SK-N-SH (cell line): Measurements from ENCODE around the gene PSG6. TPM values are rescaled to one million over a fixed set of nuclear protein-coding genes. Genes with fewer than 3 reads are reported as not detected.

Experiments used
- CTCF ChIA-PET: fragments of 300-600, 350-600 bp; formaldehyde crosslinking; extraction: SDS; loops from one replicate; lab custom pipeline; 2021; lab: Yijun Ruan, JAX
- POLR2A ChIA-PET: fragments of 350-600 bp; sonication (Branson Sonifier 250); formaldehyde crosslinking; extraction: SDS; loops from one replicate; lab custom pipeline; 2020; ENCODE audit warnings: antibody characterized with exemption, inconsistent platforms; lab: Yijun Ruan, JAX
- DNase-seq: peaks from one replicate; pipeline ENCODE4 v3.0.0; 2012
- H2AFZ ChIP-seq: fragments of 200-600 bp; sonication (generic); 2 replicates; pipeline ENCODE4 v1.8.1; 2016; ENCODE audit warnings: antibody characterized with exemption, mild to moderate bottlenecking, low read depth
- H3F3A ChIP-seq: fragments of 200-600 bp; sonication (generic); replicated peaks from 2 replicates; pipeline ENCODE3; 2016; ENCODE audit warnings: antibody characterized with exemption, mild to moderate bottlenecking; ENCODE audit not compliant: insufficient read depth
- H3K27ac ChIP-seq, 2 experiments: fragments of 200-500 bp in 1 of 2; fragments of 200-600 bp in 1 of 2; sonication (Bioruptor generic) in 1 of 2; sonication (generic), shearing (Covaris generic) in 1 of 2; 2 replicates each; pipeline versions ENCODE4 v1.5.1 to v1.6.1; 2014 to 2016; ENCODE audit warnings: low read depth in 2 of 2, inconsistent platforms in 1 of 2, low read length in 1 of 2, mild to moderate bottlenecking in 1 of 2, mixed read lengths in 1 of 2
- H3K27me3 ChIP-seq: fragments of 200-600 bp; sonication (generic), shearing (Covaris generic); 2 replicates; pipeline ENCODE4 v1.6.1; 2016; ENCODE audit warnings: mixed run types; ENCODE audit not compliant: insufficient read depth
- H3K36me3 ChIP-seq, 2 experiments: fragments of 200-500 bp in 1 of 2; fragments of 200-600 bp in 1 of 2; sonication (Bioruptor generic) in 1 of 2; sonication (generic) in 1 of 2; replicated peaks in 1 of 2; 2 replicates each; pipeline versions ENCODE3 to v1.5.1; 2014 to 2016; ENCODE audit warnings: low read length in 1 of 2, mild to moderate bottlenecking in 1 of 2; ENCODE audit not compliant: insufficient read depth in 2 of 2, control insufficient read depth in 1 of 2
- H3K4me1 ChIP-seq, 2 experiments: fragments of 200-500 bp in 1 of 2; fragments of 200-600 bp in 1 of 2; sonication (Bioruptor generic) in 1 of 2; sonication (generic), shearing (Covaris generic) in 1 of 2; 2 replicates each; pipeline versions ENCODE4 v1.5.1 to v1.6.1; 2014 to 2016; ENCODE audit warnings: low read depth in 1 of 2, low read length in 1 of 2, mixed run types in 1 of 2; ENCODE audit not compliant: insufficient read depth in 2 of 2, control insufficient read depth in 1 of 2
- H3K4me2 ChIP-seq: fragments of 200-600 bp; sonication (generic), shearing (Covaris generic); 2 replicates; pipeline ENCODE4 v1.6.1; 2017; ENCODE audit warnings: mixed run types
- H3K4me3 ChIP-seq, 2 experiments: fragments of 200-500 bp in 1 of 2; fragments of 200-600 bp in 1 of 2; sonication (Bioruptor generic) in 1 of 2; sonication (generic), shearing (Covaris generic) in 1 of 2; 2 replicates each; pipeline versions ENCODE4 v1.5.1 to v1.8.1; 2014 to 2016; ENCODE audit warnings: low read depth in 2 of 2, inconsistent platforms in 1 of 2, low read length in 1 of 2, mild to moderate bottlenecking in 1 of 2, mixed read lengths in 1 of 2, moderate library complexity in 1 of 2
- H3K79me2 ChIP-seq: fragments of 200-600 bp; sonication (generic); 2 replicates; pipeline ENCODE4 v1.8.1; 2017; ENCODE audit warnings: mild to moderate bottlenecking; ENCODE audit not compliant: insufficient read depth
- H3K9ac ChIP-seq: fragments of 200-600 bp; sonication (generic); 2 replicates; pipeline ENCODE4 v1.6.1; 2017; ENCODE audit warnings: mixed run types
- H3K9me2 ChIP-seq: fragments of 200-600 bp; sonication (generic); 2 replicates; pipeline ENCODE4 v1.6.1; 2017; ENCODE audit warnings: mixed run types
- H3K9me3 ChIP-seq: fragments of 200-600 bp; sonication (generic); 2 replicates; pipeline ENCODE4 v1.6.1; 2017; ENCODE audit warnings: mixed run types, mild to moderate bottlenecking, moderate library complexity
- H4K20me1 ChIP-seq: fragments of 200-600 bp; sonication (generic); 2 replicates; pipeline ENCODE4 v1.6.1; 2017; ENCODE audit warnings: mild to moderate bottlenecking, mixed run types; ENCODE audit not compliant: insufficient read depth
- CTCF ChIP-seq: fragments of 200-600 bp; sonication (generic); IDR thresholded peaks from 2 replicates; pipeline ENCODE4 v1.6.1; 2017; ENCODE audit warnings: antibody characterized with exemption, mild to moderate bottlenecking, moderate library complexity
- EP300 ChIP-seq, 2 experiments: IDR thresholded peaks; 2 replicates each; pipeline versions ENCODE4 v1.4.0 to v1.6.1; 2012; ENCODE audit warnings: borderline replicate concordance in 1 of 2, low read depth in 1 of 2, low read length in 1 of 2
- EZH2phosphoT487 ChIP-seq: fragments of 200-600 bp; sonication (generic); IDR thresholded peaks from 2 replicates; pipeline ENCODE4 v1.6.1; 2017; ENCODE audit warnings: low read depth, mixed run types, mild to moderate bottlenecking, antibody characterized with exemption, moderate library complexity, borderline replicate concordance
- GABPA ChIP-seq: IDR thresholded peaks from 2 replicates; pipeline ENCODE4 v1.4.0; 2012; ENCODE audit warnings: low read depth, mild to moderate bottlenecking
- GATA2 ChIP-seq: sonication (generic); formaldehyde crosslinking; IDR thresholded peaks from 2 replicates; pipeline ENCODE4 v1.5.0; 2020; ENCODE audit warnings: mild to moderate bottlenecking, missing genetic modification reagents
- MXI1 ChIP-seq: IDR thresholded peaks from 2 replicates; pipeline ENCODE4 v1.6.1; 2012; ENCODE audit warnings: mild to moderate bottlenecking, low read depth, low read length, improper control_type of control experiment
- NFIC ChIP-seq: IDR thresholded peaks from 2 replicates; pipeline ENCODE4 v1.4.0; 2012; ENCODE audit warnings: borderline replicate concordance
- NRF1 ChIP-seq: IDR thresholded peaks from 2 replicates; pipeline ENCODE4 v1.6.1; 2012; ENCODE audit warnings: low read depth, mild to moderate bottlenecking, low read length
- POLR2AphosphoS5 ChIP-seq: IDR thresholded peaks from 2 replicates; pipeline ENCODE4 v1.6.1; 2012; ENCODE audit warnings: low read depth, low read length
- RXRA ChIP-seq: IDR thresholded peaks from 2 replicates; pipeline ENCODE4 v1.4.0; 2012; ENCODE audit warnings: low read depth, mild to moderate bottlenecking, borderline replicate concordance
- WGBS: methylation state at CpG from one replicate; pipeline ENCODE4 v1.1.6; 2017; ENCODE audit warnings: low lambda C conversion rate; 5-methylcytosine and 5-hydroxymethylcytosine counted together
- polyA plus RNA-seq, 3 experiments: library from polyadenylated mRNA; depleted of rRNA; stranded (reverse); fragments of >200 nt; gene quantifications; 2 replicates each; pipeline ENCODE4 v1.2.3, GENCODE V29; 2012
- TF ChIP-seq, protein P1 (sequence below): IDR thresholded peaks from 2 replicates; pipeline ENCODE4; 2012
- TF ChIP-seq, protein P2 (sequence below): fragments of 150-350 bp; IDR thresholded peaks from 2 replicates; pipeline ENCODE4 v1.6.1; 2017; ENCODE audit warnings: antibody characterized with exemption, low read length, low read depth, borderline replicate concordance

Gene PSG6
- polyA plus RNA-seq, 1 of the 3 experiments (the other 2 are of a cell fraction), result not detected

GRCh38 chr19:42872608-42873007 is 45.1 kb downstream of the PSG6 start:
- Histone ChIP-seq H2AFZ (no peak overlapping the region), H3F3A (peaks cover 20% of the 10 kb centered on the region), H3K4me3 (no peak overlapping the region), H3K9ac (no peak overlapping the region), H3K27ac (no peak overlapping the region), H3K27me3 (no peaks in the 10 kb centered on the region), H3K79me2 (no peaks in the 10 kb centered on the region), H3K36me3 (no peaks in the 10 kb centered on the region), H3K9me2 (no peaks in the 10 kb centered on the region), H3K4me1 (peaks cover 0 to 18% of the 10 kb centered on the region in 2 experiments; a peak in 1 of 4 replicates), H4K20me1 (no peaks in the 10 kb centered on the region), H3K9me3 (no peaks in the 10 kb centered on the region), H3K4me2 (no peak overlapping the region)
- ChIA-PET CTCF (no interaction called here), POLR2A (no interaction called here)
- no peak for DNase-seq
- TF ChIP-seq CTCF, result peak; percentile 9; the same call in 1 of the 2 replicates
- TF ChIP-seq, protein P1, sequence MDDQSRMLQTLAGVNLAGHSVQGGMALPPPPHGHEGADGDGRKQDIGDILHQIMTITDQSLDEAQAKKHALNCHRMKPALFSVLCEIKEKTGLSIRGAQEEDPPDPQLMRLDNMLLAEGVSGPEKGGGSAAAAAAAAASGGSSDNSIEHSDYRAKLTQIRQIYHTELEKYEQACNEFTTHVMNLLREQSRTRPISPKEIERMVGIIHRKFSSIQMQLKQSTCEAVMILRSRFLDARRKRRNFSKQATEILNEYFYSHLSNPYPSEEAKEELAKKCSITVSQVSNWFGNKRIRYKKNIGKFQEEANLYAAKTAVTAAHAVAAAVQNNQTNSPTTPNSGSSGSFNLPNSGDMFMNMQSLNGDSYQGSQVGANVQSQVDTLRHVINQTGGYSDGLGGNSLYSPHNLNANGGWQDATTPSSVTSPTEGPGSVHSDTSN, result no peak
- WGBS, result 61% methylated on average over 3 of the region's 3 CpGs

DNA sequence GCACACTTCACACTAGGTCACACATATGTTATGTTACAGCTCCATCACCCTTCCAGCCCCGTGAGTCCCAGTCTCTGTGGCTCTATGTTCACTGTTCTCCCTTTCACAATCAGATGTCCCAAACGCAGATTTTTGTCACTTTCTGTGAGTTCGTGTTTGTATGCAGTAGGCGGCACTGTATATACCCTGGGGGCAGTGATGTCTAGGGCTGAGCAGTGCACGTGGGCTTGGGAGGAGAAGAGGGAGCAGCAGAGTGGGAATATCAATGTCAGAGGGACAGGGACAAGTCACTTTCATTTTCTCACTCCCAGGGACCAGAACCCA is 60.2 kb downstream of the PSG6 start:
- no peak overlapping the region for H2AFZ ChIP-seq
- no peaks in the 10 kb centered on the region for H3K36me3 ChIP-seq
- no peak for DNase-seq
- H3K27me3 ChIP-seq, result no peaks in the 10 kb centered on the region
- ChIA-PET POLR2A (no interaction called here), CTCF (no interaction called here)
- TF ChIP-seq GABPA, result no peak
- TF ChIP-seq RXRA, result no peak
- TF ChIP-seq NRF1, result no peak
- no peak for TF ChIP-seq GATA2 (CRISPR knock-in tag)
- TF ChIP-seq NFIC, result no peak
- no peak for TF ChIP-seq CTCF
- TF ChIP-seq EZH2phosphoT487, result no peak
- TF ChIP-seq, protein P2, sequence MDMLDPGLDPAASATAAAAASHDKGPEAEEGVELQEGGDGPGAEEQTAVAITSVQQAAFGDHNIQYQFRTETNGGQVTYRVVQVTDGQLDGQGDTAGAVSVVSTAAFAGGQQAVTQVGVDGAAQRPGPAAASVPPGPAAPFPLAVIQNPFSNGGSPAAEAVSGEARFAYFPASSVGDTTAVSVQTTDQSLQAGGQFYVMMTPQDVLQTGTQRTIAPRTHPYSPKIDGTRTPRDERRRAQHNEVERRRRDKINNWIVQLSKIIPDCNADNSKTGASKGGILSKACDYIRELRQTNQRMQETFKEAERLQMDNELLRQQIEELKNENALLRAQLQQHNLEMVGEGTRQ, result no peak
- TF ChIP-seq EP300 (IDR thresholded peaks at IDR 0.05; ENCODE audit: borderline replicate concordance in 1 of 2, low read depth in 1 of 2, low read length in 1 of 2), result no peak
- no peak for TF ChIP-seq MXI1
- no peak for TF ChIP-seq POLR2AphosphoS5
- H3K9me3 ChIP-seq, result no peaks in the 10 kb centered on the region
- H3K4me3 ChIP-seq, result no peak overlapping the region
- H3K9ac ChIP-seq, result no peak overlapping the region
- H3K27ac ChIP-seq, result no peak overlapping the region
- no peaks in the 10 kb centered on the region for H4K20me1 ChIP-seq
- H3K4me2 ChIP-seq, result no peak overlapping the region
- 45% methylated on average over 5 of the region's 5 CpGs for WGBS
- H3K4me1 ChIP-seq, result 0 out of 4 replicates have a peak, but pooled peaks cover 0 to 7% of the 10 kb centered on the region in 2 experiments
- no peaks in the 10 kb centered on the region for H3K9me2 ChIP-seq
- no peaks in the 10 kb centered on the region for H3K79me2 ChIP-seq
- peaks cover under 1% of the 10 kb centered on the region for H3F3A ChIP-seq
